Measurements from ENCODE around the gene FOXE1.

FOXE1 gene

DNA sequence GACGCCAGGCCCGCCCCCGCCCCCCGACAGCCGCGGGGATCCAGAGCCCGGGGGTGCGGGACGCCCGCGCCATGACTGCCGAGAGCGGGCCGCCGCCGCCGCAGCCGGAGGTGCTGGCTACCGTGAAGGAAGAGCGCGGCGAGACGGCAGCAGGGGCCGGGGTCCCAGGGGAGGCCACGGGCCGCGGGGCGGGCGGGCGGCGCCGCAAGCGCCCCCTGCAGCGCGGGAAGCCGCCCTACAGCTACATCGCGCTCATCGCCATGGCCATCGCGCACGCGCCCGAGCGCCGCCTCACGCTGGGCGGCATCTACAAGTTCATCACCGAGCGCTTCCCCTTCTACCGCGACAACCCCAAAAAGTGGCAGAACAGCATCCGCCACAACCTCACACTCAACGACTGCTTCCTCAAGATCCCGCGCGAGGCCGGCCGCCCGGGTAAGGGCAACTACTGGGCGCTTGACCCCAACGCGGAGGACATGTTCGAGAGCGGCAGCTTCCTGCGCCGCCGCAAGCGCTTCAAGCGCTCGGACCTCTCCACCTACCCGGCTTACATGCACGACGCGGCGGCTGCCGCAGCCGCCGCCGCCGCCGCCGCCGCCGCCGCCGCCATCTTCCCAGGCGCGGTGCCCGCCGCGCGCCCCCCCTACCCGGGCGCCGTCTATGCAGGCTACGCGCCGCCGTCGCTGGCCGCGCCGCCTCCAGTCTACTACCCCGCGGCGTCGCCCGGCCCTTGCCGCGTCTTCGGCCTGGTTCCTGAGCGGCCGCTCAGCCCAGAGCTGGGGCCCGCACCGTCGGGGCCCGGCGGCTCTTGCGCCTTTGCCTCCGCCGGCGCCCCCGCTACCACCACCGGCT lies 1.0 kb downstream of the FOXE1 start (continued):
- TF ChIP-seq, protein P1, sequence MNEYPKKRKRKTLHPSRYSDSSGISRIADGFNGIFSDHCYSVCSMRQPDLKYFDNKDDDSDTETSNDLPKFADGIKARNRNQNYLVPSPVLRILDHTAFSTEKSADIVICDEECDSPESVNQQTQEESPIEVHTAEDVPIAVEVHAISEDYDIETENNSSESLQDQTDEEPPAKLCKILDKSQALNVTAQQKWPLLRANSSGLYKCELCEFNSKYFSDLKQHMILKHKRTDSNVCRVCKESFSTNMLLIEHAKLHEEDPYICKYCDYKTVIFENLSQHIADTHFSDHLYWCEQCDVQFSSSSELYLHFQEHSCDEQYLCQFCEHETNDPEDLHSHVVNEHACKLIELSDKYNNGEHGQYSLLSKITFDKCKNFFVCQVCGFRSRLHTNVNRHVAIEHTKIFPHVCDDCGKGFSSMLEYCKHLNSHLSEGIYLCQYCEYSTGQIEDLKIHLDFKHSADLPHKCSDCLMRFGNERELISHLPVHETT (tag by site-specific recombination; IDR thresholded peaks at IDR 0.05) = no peak
- no peak for TF ChIP-seq INSM2 (tag by site-specific recombination; IDR thresholded peaks at IDR 0.05)
- peak; percentile 50 for TF ChIP-seq GLIS1 (tag by site-specific recombination; IDR thresholded peaks at IDR 0.05)
- 0 out of 2 replicates have a peak, but pooled peaks have one; percentile 22 for TF ChIP-seq ZNF626 (tag by site-specific recombination; IDR thresholded peaks at IDR 0.05)
- TF ChIP-seq ZNF600 (tag by site-specific recombination; IDR thresholded peaks at IDR 0.05) = peak; percentile 97
- TF ChIP-seq ZNF654 (tag by site-specific recombination; IDR thresholded peaks at IDR 0.05; ENCODE audit: low read depth) = no peak
- TF ChIP-seq GLI4 (tag by site-specific recombination; IDR thresholded peaks at IDR 0.05) = no peak
- 0 out of 2 replicates have a peak, but pooled peaks have one; percentile 27 for TF ChIP-seq ZBTB11 (tag by site-specific recombination; conservative IDR thresholded peaks at IDR 0.05; ENCODE audit: low read depth)
- 0 out of 2 replicates have a peak, but pooled peaks have one; percentile 33 for TF ChIP-seq SP7 (tag by site-specific recombination; IDR thresholded peaks at IDR 0.05)
- no peak for TF ChIP-seq KLF8 (tag by site-specific recombination; IDR thresholded peaks at IDR 0.05)
- TF ChIP-seq ZNF221 (tag by site-specific recombination; IDR thresholded peaks at IDR 0.05; ENCODE audit: borderline replicate concordance) = no peak
- TF ChIP-seq ZNF571 (tag by site-specific recombination; IDR thresholded peaks at IDR 0.05) = no peak

GRCh38 chr9:97854696-97855485 lies 1.9 kb downstream of the FOXE1 start:
- H3K9me3 ChIP-seq (ENCODE audit: control insufficient read depth, insufficient read depth, low read depth, low read length) = no peaks in the 10 kb centered on the region
- no peaks in the 10 kb centered on the region for H3K4me1 ChIP-seq (ENCODE audit: control insufficient read depth, insufficient read depth, low read length)
- POLR2A ChIA-PET = interaction anchor here (1.5 kb wide), 1 partner anchor 10 kb away, joined by 4 read pairs; no protein-coding TSS in a partner anchor
- H3K27ac ChIP-seq (ENCODE audit: extremely low read depth, low read depth, low read length) = peak overlapping the region; percentile 74; the same call in 1 of the 2 replicates
- CTCF ChIA-PET = interaction anchor here (0.6 to 1.8 kb wide), 5 partner anchors 19 to 47 kb away, joined by 3 to 7 read pairs (median 5); no protein-coding TSS in a partner anchor
- no peaks in the 10 kb centered on the region for H3K36me3 ChIP-seq (ENCODE audit: control insufficient read depth in 2 of 2, insufficient read depth in 1 of 2, low read length in 2 of 2)
- TF ChIP-seq, protein P2, sequence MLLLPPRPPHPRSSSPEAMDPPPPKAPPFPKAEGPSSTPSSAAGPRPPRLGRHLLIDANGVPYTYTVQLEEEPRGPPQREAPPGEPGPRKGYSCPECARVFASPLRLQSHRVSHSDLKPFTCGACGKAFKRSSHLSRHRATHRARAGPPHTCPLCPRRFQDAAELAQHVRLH (tag by site-specific recombination; IDR thresholded peaks at IDR 0.05) = no peak
- TF ChIP-seq ZNF211 (tag by site-specific recombination; IDR thresholded peaks at IDR 0.05; ENCODE audit: low read depth) = no peak
- TF ChIP-seq ZNF202 (tag by site-specific recombination; IDR thresholded peaks at IDR 0.05; ENCODE audit: borderline replicate concordance) = peak; percentile 22; the same call in 1 of the 2 replicates
- H3K4me3 ChIP-seq (ENCODE audit: low read depth, low read length) = peak overlapping the region; percentile 48

Measured in HEK293 (cell line).